Panc1 (cell line): ENCODE results near the gene PCLO. TPM values are rescaled to one million over a fixed set of nuclear protein-coding genes. Genes with fewer than 3 reads are reported as not detected.

ENCODE experiments used
- ATAC-seq: fragments of 200-7000 bp; cut with Tn5 transposase; 2 replicates; pipeline ENCODE4 v1.9.1; 2020; ENCODE audit warnings: mild to moderate bottlenecking, moderate library complexity
- BruUV-seq: library from RNA; stranded (reverse); fragments of 400-500 nt; replicated peaks from 2 replicates; lab custom pipeline; 2021; lab: Mats Ljungman, UMichigan
- CTCF ChIA-PET: fragments of 300-600 bp; sonication (Branson Sonifier 250); formaldehyde crosslinking; loops from one replicate; lab custom pipeline; 2022; ENCODE audit warnings: antibody characterized with exemption; lab: Charles Lee
- POLR2A ChIA-PET: fragments of 300-600 bp; sonication (Branson Sonifier 250); formaldehyde crosslinking; loops from one replicate; lab custom pipeline; 2022; ENCODE audit warnings: antibody characterized with exemption; lab: Charles Lee
- DNase-seq: peaks from one replicate; pipeline ENCODE4 v3.0.0-alpha.2; 2010; ENCODE audit warnings: low read depth, low spot score
- H3K27ac ChIP-seq: 2 replicates; pipeline ENCODE4 v1.5.1; 2011; ENCODE audit warnings: mild to moderate bottlenecking, low read length, inconsistent platforms
- H3K27me3 ChIP-seq: fragments of 200-500 bp; sonication (Bioruptor generic); 2 replicates; pipeline ENCODE4 v1.6.0; 2014; ENCODE audit warnings: low read length, inconsistent platforms; ENCODE audit not compliant: control insufficient read depth, insufficient read depth
- H3K36me3 ChIP-seq: fragments of 200-500 bp; sonication (Bioruptor generic); 2 replicates; pipeline ENCODE4 v1.5.1; 2014; ENCODE audit warnings: inconsistent platforms, mild to moderate bottlenecking, low read length, moderate library complexity; ENCODE audit not compliant: control insufficient read depth, insufficient read depth
- H3K4me1 ChIP-seq: 2 replicates; pipeline ENCODE4 v1.5.1; 2011; ENCODE audit warnings: inconsistent platforms, mild to moderate bottlenecking, low read length, moderate library complexity; ENCODE audit not compliant: control insufficient read depth, insufficient read depth
- H3K4me3 ChIP-seq, 2 experiments: 2 replicates each; pipeline ENCODE4 v1.5.1; 2011 to 2012; ENCODE audit warnings: low read depth in 2 of 2, low read length in 2 of 2, mild to moderate bottlenecking in 2 of 2, inconsistent platforms in 1 of 2, moderate library complexity in 1 of 2
- H3K9me3 ChIP-seq: fragments of 200-500 bp; sonication (Bioruptor generic); 2 replicates; pipeline ENCODE4 v1.5.1; 2014; ENCODE audit warnings: low read depth, mild to moderate bottlenecking, inconsistent platforms, low read length, moderate library complexity; ENCODE audit not compliant: control insufficient read depth, insufficient read depth
- POLR2AphosphoS5 ChIP-seq: IDR thresholded peaks from 2 replicates; pipeline ENCODE4 v1.6.1; 2012; ENCODE audit warnings: mild to moderate bottlenecking, low read depth, low read length, moderate library complexity
- SIN3A ChIP-seq: IDR thresholded peaks from 2 replicates; pipeline ENCODE4 v1.6.1; 2012; ENCODE audit warnings: low read depth, mild to moderate bottlenecking, low read length, moderate library complexity, borderline replicate concordance; ENCODE audit not compliant: insufficient read depth
- TCF7L2 ChIP-seq: IDR thresholded peaks from 2 replicates; pipeline ENCODE4 v1.6.1; 2011; ENCODE audit warnings: mild to moderate bottlenecking, low read depth, low read length, inconsistent platforms
- in situ Hi-C: cut with HindIII; loops from 2 replicates; pipeline ENCODE4 v1.10.0; 2016; ENCODE audit warnings: low sequenced_read_pairs, low pct_unique_long_range_greater_than_20kb
- intact Hi-C: fragments of 100-400 bp; cut with micrococcal nuclease; formaldehyde crosslinking; loops from one replicate; pipeline ENCODE4 v1.10.0; 2022; ENCODE audit not compliant: unreplicated experiment
- total RNA-seq: library from RNA; stranded (reverse); gene quantifications from one replicate; pipeline ENCODE4 v1.2.1, GENCODE V29; 2021; ENCODE audit not compliant: unreplicated experiment
- TF ChIP-seq, protein P1 (sequence below): fragments of 450-650 bp; IDR thresholded peaks from 2 replicates; pipeline ENCODE4 v1.5.1; 2017; ENCODE audit warnings: mild to moderate bottlenecking
- TF ChIP-seq, protein P2 (sequence below), 2 experiments: IDR thresholded peaks; 2 replicates each; pipeline ENCODE4 v1.6.1; 2011 to 2012; ENCODE audit warnings: low read depth in 2 of 2, control low read depth in 1 of 2, low read length in 1 of 2, mild to moderate bottlenecking in 1 of 2, moderate library complexity in 1 of 2; ENCODE audit not compliant: insufficient read depth in 1 of 2

The PCLO gene
- total RNA-seq, 1 experiment from 2014 or later = 1.1 TPM

DNA sequence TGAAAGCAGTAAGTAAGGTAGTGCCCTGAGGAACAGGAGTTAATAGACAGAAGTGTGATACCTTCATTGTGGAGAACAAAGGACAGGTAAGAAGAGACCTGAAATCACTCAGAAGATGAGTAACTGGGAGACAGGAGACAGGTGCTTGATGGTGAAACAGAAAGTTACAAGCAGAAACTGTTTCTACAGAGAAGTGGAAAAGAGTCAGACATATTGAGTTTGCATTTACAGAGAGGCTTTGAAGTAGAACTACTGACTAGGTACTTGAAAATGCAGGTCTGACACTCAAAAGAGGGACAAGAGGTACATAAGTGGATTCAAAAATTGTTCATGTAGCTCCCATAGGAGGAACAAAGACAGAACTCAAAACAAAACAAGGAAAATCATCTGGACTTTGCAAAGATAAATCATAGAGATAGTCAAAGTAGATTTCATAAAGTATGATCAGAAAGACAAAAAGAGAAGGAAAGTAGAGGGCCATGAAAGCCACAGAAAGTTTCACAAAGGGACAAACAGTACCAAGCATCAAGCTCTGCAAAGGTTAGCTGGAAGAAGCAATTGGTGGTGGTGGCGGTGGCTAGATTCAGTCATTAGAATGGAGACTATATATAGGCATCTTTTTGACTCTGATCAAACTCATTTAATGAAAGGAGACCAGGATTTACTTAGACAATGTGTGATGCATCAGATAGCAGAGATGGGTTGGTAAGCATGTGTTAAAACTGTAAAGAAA is 198.4 kb downstream of the PCLO start:
- in situ Hi-C loops = no loop called here
- intact Hi-C loops = no loop called here
- POLR2A ChIA-PET = no interaction called here

DNA sequence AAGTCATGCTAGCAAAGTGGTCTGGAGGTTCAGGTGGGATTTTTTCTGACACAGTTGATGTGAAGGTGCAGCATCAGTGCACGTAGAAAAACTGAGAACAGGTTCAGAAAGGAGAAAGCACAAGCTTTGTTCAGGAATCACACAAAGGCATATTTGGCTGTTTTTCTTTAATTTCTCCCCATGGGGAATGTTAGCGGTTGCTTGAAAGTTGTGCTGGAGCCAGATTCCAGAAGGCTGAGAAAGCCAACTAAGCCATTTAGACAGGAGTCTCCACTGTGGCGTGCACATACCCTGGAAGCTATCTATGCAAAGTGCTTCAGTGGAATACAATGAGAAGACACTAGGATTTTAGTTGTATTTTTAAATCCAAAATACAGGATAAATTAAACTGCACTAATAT is 201.4 kb downstream of the PCLO start:
- no TSS peak for BruUV-seq

More for the DNA sequence above, 198.4 kb downstream of the PCLO start:
- no peak overlapping the region for H3K4me3 ChIP-seq
- TF ChIP-seq POLR2AphosphoS5 = no peak
- TF ChIP-seq, protein P1, sequence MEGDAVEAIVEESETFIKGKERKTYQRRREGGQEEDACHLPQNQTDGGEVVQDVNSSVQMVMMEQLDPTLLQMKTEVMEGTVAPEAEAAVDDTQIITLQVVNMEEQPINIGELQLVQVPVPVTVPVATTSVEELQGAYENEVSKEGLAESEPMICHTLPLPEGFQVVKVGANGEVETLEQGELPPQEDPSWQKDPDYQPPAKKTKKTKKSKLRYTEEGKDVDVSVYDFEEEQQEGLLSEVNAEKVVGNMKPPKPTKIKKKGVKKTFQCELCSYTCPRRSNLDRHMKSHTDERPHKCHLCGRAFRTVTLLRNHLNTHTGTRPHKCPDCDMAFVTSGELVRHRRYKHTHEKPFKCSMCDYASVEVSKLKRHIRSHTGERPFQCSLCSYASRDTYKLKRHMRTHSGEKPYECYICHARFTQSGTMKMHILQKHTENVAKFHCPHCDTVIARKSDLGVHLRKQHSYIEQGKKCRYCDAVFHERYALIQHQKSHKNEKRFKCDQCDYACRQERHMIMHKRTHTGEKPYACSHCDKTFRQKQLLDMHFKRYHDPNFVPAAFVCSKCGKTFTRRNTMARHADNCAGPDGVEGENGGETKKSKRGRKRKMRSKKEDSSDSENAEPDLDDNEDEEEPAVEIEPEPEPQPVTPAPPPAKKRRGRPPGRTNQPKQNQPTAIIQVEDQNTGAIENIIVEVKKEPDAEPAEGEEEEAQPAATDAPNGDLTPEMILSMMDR = no peak
- TF ChIP-seq TCF7L2 = no peak
- TF ChIP-seq SIN3A = no peak
- TF ChIP-seq, protein P2, sequence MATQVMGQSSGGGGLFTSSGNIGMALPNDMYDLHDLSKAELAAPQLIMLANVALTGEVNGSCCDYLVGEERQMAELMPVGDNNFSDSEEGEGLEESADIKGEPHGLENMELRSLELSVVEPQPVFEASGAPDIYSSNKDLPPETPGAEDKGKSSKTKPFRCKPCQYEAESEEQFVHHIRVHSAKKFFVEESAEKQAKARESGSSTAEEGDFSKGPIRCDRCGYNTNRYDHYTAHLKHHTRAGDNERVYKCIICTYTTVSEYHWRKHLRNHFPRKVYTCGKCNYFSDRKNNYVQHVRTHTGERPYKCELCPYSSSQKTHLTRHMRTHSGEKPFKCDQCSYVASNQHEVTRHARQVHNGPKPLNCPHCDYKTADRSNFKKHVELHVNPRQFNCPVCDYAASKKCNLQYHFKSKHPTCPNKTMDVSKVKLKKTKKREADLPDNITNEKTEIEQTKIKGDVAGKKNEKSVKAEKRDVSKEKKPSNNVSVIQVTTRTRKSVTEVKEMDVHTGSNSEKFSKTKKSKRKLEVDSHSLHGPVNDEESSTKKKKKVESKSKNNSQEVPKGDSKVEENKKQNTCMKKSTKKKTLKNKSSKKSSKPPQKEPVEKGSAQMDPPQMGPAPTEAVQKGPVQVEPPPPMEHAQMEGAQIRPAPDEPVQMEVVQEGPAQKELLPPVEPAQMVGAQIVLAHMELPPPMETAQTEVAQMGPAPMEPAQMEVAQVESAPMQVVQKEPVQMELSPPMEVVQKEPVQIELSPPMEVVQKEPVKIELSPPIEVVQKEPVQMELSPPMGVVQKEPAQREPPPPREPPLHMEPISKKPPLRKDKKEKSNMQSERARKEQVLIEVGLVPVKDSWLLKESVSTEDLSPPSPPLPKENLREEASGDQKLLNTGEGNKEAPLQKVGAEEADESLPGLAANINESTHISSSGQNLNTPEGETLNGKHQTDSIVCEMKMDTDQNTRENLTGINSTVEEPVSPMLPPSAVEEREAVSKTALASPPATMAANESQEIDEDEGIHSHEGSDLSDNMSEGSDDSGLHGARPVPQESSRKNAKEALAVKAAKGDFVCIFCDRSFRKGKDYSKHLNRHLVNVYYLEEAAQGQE (IDR thresholded peaks at IDR 0.05; ENCODE audit: insufficient read depth in 1 of 2, low read depth in 2 of 2, low read length in 1 of 2) = no peak
- no peaks in the 10 kb centered on the region for H3K9me3 ChIP-seq
- CTCF ChIA-PET = no interaction called here
- H3K27ac ChIP-seq = no peak overlapping the region
- no peaks in the 10 kb centered on the region for H3K36me3 ChIP-seq
- DNase-seq (no peak), ATAC-seq (no peak)
- no peaks in the 10 kb centered on the region for H3K27me3 ChIP-seq
- BruUV-seq = no TSS peak
- no peaks in the 10 kb centered on the region for H3K4me1 ChIP-seq

More for the DNA sequence above, 201.4 kb downstream of the PCLO start:
- intact Hi-C loops (no loop called here), in situ Hi-C loops (no loop called here)
- Histone ChIP-seq H3K4me1 (no peaks in the 10 kb centered on the region), H3K27ac (no peak overlapping the region), H3K36me3 (no peaks in the 10 kb centered on the region), H3K27me3 (no peaks in the 10 kb centered on the region), H3K9me3 (no peaks in the 10 kb centered on the region), H3K4me3 (no peak overlapping the region)
- ChIA-PET CTCF (no interaction called here), POLR2A (no interaction called here)
- ATAC-seq (no peak), DNase-seq (no peak)
- TF ChIP-seq SIN3A (no peak), TCF7L2 (no peak), POLR2AphosphoS5 (no peak)
- TF ChIP-seq, protein P1 = no peak
- TF ChIP-seq, protein P2 (IDR thresholded peaks at IDR 0.05; ENCODE audit: insufficient read depth in 1 of 2, low read depth in 2 of 2, low read length in 1 of 2) = no peak
